GM18861 (cell line): ENCODE results near the gene NAV2.
A peak's percentile ranks its signal among the peaks of the same experiment; 100 is the strongest.
"Not testable (repeated sequence)": the region's sequence is repeated elsewhere in the genome, so short reads cannot be mapped to it uniquely, and the experiment has no call there.

ENCODE experiments used
- ATAC-seq: cut with Tn5 transposase; IDR thresholded peaks from one replicate; pipeline ENCODE4 v1.9.1; 2021; ENCODE audit not compliant: unreplicated experiment

The NAV2 gene

GRCh38 chr11:20066013-20066782 lies 353.6 kb downstream of the NAV2 start:
- no peak for ATAC-seq

- no peak for ATAC-seq
Observed at GRCh38 chr11:20066783-20067156, 354.1 kb downstream of the NAV2 start.

GRCh38 chr11:20067665-20068064 lies 355.0 kb downstream of the NAV2 start:
- no peak for ATAC-seq

GRCh38 chr11:20068691-20069090 lies 356.1 kb downstream of the NAV2 start:
- no peak for ATAC-seq

- no peak for ATAC-seq
Observed at GRCh38 chr11:20070459-20070858, 357.8 kb downstream of the NAV2 start.

GRCh38 chr11:20075627-20076026 lies 363.0 kb downstream of the NAV2 start:
- no peak for ATAC-seq

- no peak for ATAC-seq
Observed at GRCh38 chr11:20078846-20079245, 366.2 kb downstream of the NAV2 start.

GRCh38 chr11:20080032-20080685 lies 367.5 kb downstream of the NAV2 start:
- ATAC-seq: peak; percentile 95

GRCh38 chr11:20081336-20081735 lies 368.7 kb downstream of the NAV2 start:
- ATAC-seq: no peak

GRCh38 chr11:20083877-20084276 lies 371.2 kb downstream of the NAV2 start:
- ATAC-seq: not testable (repeated sequence)

- ATAC-seq: no peak
Observed at GRCh38 chr11:20084921-20085814, 372.5 kb downstream of the NAV2 start.

- ATAC-seq: no peak
Observed at GRCh38 chr11:20085918-20086317, 373.3 kb downstream of the NAV2 start.

GRCh38 chr11:20087118-20087521 lies 374.5 kb downstream of the NAV2 start:
- ATAC-seq: no peak

GRCh38 chr11:20088397-20089225 lies 376.0 kb downstream of the NAV2 start:
- no peak for ATAC-seq

GRCh38 chr11:20089367-20089766 lies 376.7 kb downstream of the NAV2 start:
- ATAC-seq: no peak

- no peak for ATAC-seq
Observed at GRCh38 chr11:20089796-20090653, 377.4 kb downstream of the NAV2 start.

- no peak for ATAC-seq
Observed at GRCh38 chr11:20090654-20091374, 378.2 kb downstream of the NAV2 start.

GRCh38 chr11:20093775-20094174 lies 381.1 kb downstream of the NAV2 start:
- no peak for ATAC-seq

GRCh38 chr11:20095189-20095588 lies 382.6 kb downstream of the NAV2 start:
- no peak for ATAC-seq
